Stimulated activated CD4-positive, alpha-beta T cell treated with anti-CD3 and anti-CD28 coated beads, Interleukin-2, amount 100 ng/mL, for 48 hours (primary cell): Measurements from ENCODE around the gene HDAC4.

ENCODE experiments used
- DNase-seq, 2 donors: peaks; one replicate each; pipeline ENCODE4 v3.0.0-alpha.2; 2020

Gene HDAC4

GRCh38 chr2:239396881-239397681 lies 3.7 kb downstream of the HDAC4 start:
- DNase-seq = no peak

GRCh38 chr2:239395524-239395923 lies 5.3 kb downstream of the HDAC4 start:
- DNase-seq = no peak

GRCh38 chr2:239394978-239395377 lies 5.8 kb downstream of the HDAC4 start:
- no peak for DNase-seq

GRCh38 chr2:239394346-239394945 lies 6.4 kb downstream of the HDAC4 start:
- DNase-seq = no peak

GRCh38 chr2:239393941-239394340 lies 6.9 kb downstream of the HDAC4 start:
- DNase-seq = no peak

GRCh38 chr2:239393388-239393940 lies 7.4 kb downstream of the HDAC4 start:
- no peak for DNase-seq

- no peak for DNase-seq
These were observed 8.0 kb downstream of the HDAC4 start for GRCh38 chr2:239392688-239393387.

- no peak for DNase-seq
These were observed 8.8 kb downstream of the HDAC4 start for GRCh38 chr2:239392072-239392357.

GRCh38 chr2:239391286-239392071 lies 9.3 kb downstream of the HDAC4 start:
- no peak for DNase-seq

GRCh38 chr2:239390546-239391285 lies 10.1 kb downstream of the HDAC4 start:
- no peak for DNase-seq

GRCh38 chr2:239389414-239390329 lies 11.1 kb downstream of the HDAC4 start:
- no peak for DNase-seq

GRCh38 chr2:239388236-239389151 lies 12.3 kb downstream of the HDAC4 start:
- no peak for DNase-seq

GRCh38 chr2:239387811-239388210 lies 13.0 kb downstream of the HDAC4 start:
- DNase-seq = no peak

GRCh38 chr2:239386872-239387445 lies 13.9 kb downstream of the HDAC4 start:
- no peak for DNase-seq

GRCh38 chr2:239386001-239386670 lies 14.7 kb downstream of the HDAC4 start:
- DNase-seq = no peak

- no peak for DNase-seq
These were observed 15.5 kb downstream of the HDAC4 start for GRCh38 chr2:239385096-239386000.

- no peak for DNase-seq
These were observed 17.1 kb downstream of the HDAC4 start for GRCh38 chr2:239383759-239384156.
